Stimulated activated CD8-positive, alpha-beta memory T cell treated with anti-CD3 and anti-CD28 coated beads, Interleukin-15, amount 100 ng/mL, for 24 hours (primary cell): Measurements from ENCODE around the gene FHL1.
"Not testable (repeated sequence)": the region's sequence is repeated elsewhere in the genome, so short reads cannot be mapped to it uniquely, and the experiment has no call there.

Experiments
- DNase-seq: peaks from one replicate; pipeline ENCODE4 v3.0.0-alpha.2; 2020; ENCODE audit warnings: low read depth

FHL1 gene

DNA sequence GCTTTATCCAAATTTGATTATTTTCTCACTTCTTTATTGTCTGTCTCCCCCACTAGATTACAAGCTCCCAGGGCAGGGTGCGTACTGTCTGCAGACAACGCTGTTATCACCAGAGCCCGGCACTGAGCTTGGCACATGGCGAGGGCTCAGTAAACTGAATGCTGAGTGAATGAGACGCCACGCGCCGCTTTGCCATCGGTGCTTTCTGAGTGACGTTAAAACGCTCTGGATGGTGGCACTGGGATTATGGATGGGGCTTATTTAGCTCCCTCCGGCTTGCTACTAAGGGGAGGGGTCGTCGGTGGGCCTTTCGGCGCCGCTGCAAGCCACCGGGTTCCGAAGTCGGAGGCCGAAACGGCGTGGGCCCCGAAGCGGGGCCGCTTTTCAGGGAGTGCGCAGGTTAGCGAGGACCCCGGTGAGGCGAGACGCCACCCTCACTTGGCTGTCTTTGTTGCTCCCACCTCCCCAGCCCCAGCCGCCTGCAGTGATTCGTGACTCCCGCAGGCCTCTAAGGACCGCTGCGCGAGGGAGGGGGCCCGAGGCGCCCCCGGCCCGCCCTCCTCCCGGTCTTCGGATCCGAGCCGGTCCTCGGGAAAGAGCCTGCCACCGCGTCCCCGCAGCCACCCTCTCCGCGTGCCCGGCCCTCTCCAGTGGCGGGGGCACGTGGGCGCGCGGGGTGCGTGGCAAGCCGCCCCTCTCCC is 569 bp upstream of the FHL1 start:
- DNase-seq = no peak

DNA sequence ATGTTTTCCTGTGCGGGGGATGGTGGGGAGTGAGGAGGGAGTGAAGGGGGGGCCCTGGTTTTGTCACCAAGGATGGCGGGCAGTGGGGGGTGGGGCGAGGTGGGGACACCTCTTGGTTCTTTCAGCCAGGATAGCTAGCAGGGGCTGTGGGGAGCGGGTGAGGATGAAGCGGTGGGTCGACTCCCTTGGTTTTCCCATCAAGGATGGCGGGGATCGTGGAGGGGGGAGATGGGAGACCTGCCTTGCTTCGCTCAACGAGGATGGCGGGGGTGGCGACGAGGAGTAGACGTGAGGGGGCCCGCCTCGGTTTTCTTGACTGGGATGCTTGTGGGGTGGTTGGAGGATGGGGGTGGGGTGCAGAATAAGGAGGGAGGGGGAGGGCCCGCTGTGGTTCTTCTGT is 643 bp downstream of the FHL1 start:
- DNase-seq = no peak

DNA sequence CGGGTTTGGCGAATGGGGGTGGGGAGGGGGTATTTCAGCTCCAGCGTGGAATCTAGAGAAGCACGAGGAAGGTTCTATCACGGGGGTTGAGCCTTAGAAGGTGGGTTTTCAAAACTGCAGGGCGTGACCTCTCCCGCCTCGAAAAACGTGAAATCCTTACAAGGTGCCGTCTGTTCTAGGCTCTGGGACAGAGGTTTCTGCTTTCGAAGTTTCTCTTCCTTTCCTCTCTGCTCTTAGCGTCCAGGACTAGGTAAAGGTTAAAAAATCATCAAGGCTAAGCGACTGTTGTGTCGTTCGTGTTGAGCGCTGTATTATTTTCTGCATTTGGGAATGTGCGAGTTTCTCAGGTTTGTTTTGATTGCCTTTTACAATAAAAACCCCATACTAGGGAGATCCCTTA is 1.1 kb downstream of the FHL1 start:
- DNase-seq = no peak

DNA sequence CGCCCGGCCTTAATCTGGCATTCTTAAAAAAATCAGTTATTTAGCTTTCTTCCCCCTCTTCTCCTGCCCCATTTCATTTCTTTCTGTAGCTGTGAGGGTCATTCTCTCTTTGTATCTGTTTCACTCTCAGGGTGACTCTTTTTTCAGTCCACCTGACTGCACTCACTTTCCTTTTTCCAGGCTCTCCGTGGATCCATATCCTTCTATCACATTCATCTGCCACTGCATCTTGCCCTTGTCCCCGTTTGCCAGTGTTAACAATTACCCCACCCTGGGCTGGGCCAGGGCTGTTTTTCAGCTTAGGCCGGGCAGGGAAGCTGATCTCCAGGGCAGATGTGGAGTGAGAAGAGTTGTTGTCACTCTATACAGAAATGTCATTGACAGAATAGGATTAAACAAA is 7.7 kb downstream of the FHL1 start:
- DNase-seq = no peak

DNA sequence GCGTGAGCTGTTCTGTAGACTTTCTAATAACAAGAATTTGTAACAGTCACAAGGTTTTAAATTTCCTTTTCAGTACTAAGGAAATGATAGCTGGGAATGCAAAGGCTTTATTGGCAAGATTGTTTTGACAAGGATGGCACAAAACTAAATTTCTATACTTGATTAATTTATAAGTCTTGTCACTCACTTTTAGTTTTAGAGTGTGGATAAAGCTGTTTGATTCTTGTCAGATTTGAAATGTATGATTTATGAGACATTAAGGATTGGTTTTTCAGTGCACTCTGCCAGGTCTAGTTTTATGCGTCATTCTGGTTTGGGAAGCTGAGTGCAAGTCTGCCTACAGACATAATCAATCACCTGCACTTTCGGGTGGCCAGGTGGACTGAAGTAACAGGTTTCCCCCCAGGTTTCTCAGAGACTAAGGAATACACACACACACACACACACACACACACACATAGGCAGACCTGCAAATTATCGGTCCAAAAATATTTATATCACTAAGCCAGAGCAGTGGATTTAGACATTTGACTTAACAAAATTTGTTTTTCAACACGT is 9.3 kb downstream of the FHL1 start:
- no peak for DNase-seq

DNA sequence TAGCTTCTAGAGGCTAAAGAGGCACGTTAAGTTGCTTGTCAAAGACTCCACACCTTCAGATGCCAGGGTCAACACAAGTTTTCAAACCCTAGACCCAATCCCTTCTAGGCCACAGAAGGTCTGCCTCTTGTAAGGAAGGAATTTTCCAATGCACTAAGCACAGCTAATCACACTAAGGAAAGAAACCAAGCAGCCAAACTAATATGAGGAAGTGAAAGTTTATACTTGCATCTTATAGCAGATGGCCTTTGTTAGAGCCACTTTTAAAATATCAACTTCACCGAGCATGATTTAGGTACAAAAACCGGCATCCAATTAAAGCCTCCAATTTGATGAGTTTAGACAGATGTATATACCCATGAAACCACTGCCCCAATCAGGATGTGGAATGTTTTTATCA is 9.9 kb downstream of the FHL1 start:
- no peak for DNase-seq

DNA sequence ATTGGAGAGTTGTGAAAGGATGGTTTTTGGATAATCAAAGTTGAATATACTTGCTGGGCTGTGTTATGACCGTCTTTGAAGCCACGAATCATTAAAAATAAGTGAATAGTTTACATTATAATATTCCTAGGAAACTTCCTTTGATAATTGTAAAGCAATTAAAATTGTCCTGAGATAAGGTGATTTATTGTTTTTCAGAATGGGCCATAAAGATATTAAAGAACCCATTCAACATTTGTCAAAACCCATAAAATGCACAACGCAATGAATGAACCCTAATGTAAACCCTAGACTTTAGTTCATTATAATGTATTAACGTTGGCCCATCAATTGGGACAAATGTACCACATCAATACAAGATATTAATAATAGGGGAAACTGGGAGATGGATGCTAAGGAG is 11.4 kb downstream of the FHL1 start:
- no peak for DNase-seq

DNA sequence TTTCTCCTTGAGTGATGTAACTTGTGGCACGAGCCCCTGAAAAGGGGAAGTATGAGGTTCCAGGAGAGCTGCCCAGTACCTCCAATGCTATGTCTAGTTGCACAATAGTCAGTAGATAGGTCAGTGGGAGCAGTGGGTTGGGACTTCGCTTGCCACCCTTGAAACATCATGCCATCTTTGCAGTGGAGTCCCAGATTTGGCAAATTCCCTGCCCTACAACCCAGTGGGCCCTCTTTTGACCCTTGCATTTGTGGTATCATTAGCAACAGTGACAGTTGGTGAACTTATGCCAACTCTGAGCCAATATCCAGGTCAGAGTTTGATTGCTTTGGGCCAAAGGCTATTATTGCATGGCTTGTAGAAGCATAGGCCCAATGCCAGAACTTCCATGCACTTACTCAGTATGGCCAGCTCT is 12.3 kb downstream of the FHL1 start:
- DNase-seq = no peak

DNA sequence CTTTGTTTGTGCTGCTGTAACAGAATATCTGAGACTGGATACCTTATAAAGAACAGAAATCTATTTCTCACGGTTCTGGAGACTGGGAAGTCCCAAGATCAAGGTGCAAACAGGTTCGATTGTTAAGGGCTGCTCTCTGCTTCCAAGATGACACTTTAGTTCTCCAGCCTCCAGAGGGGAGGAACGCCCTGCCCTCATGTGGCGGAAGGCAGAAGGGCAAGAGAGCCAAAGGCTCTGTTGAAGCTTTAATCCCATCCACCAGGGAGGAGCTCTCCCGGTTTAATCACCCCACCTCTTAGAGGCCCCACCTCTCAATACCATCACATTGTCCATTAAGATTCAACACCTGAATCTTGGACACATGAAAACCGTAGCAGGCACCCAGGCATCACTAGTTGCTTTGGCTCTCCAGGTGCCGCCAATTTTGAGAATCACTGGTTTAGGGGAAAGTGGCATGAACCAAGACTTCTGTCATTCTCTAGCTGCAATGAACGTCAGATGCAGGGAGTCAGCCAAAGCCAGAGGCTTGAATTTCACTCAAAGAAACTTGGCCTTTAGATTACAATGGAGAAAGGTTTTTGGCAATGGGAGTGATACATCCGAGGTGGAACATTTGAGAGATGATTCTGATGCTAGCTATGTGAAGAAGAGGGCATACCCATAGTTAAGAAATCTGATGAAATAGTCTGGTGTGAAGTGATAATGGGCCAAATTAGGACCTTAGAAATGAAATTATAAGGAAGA is 15.7 kb downstream of the FHL1 start:
- no peak for DNase-seq

DNA sequence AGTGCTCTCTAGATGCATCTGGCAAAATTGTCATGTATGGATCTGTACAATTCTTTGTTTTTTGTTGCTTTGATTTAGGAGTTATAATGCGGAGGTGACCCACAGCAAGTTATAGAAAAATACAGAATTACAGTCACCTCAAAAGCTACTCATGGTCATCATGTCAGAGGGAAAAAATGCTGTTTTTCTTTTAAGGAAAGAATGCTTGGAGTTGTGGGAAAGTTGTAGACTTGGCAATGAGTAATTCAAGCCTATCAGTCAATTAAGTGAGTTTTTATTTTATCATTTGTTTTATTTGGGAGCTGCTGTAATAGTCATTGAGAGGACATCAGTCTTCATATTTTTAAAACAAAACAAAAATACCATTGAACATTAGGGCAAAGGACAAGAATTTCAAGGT is 16.4 kb downstream of the FHL1 start:
- DNase-seq = no peak

DNA sequence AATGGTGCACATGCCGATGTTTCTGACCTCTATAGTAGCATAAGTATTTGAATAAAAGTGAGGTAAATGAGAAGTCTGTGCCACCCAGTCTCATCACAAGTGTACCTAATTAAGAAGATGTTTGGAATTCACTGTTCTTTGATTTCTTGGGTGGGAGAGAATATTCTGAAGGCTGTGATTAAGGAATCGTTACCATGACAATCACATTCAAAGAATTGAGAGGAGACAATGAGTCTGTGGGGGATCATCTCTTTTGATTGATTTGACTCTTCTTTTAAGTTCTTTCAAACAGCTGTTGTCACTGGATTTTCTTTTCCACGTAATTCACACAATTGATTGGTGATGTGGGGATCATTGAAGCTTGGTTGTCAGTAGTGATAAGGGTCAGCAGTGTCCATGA is 18.1 kb downstream of the FHL1 start:
- DNase-seq = no peak

DNA sequence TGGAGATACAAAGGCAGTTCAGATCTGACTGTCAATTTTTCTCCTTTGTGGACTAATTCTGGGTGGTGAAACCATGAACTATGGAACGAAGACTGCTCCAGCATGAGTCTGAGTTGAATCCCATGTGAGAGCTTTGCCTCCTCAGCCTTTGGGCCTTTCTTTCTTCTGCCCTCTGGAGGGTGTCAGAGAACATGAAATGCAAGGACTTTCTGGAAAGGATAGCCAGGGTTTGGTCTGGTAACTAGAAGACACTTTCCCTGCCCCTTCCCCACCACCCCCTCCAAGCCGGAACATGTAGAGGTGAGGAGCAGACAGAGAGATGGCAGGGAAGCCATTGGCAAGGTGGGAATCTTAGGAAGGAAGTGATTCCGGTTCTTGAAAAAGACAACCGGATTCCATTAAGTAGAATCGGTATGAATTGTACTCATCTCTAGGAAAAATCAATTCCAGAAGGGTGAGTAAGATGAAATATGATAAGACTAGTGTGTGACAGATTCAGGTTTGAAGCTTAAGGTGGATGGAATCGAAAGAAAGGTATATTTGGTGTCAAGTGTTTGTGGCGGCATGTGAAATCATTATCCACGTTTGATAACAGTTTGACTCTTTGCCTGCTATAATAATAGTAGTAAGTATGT is 19.0 kb downstream of the FHL1 start:
- DNase-seq = no peak

DNA sequence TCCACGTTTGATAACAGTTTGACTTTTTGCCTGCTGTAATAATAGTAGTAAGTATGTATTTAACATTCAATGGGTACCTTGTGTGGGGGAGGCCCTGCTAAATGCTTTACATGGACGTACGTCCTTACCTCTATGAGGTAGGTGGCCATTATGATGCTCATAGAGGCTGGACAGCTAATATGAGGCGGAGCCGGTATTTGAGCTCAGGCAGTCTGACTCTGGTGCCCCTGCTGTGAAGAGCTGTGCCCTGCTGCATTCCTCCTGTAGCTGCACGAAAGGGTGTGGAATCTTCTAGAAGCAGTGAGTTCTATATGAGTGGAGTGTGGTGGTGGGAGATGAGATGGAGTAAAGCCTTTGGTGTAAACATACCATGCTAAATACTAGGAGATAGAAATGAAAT is 20.7 kb downstream of the FHL1 start:
- DNase-seq = not testable (repeated sequence)

DNA sequence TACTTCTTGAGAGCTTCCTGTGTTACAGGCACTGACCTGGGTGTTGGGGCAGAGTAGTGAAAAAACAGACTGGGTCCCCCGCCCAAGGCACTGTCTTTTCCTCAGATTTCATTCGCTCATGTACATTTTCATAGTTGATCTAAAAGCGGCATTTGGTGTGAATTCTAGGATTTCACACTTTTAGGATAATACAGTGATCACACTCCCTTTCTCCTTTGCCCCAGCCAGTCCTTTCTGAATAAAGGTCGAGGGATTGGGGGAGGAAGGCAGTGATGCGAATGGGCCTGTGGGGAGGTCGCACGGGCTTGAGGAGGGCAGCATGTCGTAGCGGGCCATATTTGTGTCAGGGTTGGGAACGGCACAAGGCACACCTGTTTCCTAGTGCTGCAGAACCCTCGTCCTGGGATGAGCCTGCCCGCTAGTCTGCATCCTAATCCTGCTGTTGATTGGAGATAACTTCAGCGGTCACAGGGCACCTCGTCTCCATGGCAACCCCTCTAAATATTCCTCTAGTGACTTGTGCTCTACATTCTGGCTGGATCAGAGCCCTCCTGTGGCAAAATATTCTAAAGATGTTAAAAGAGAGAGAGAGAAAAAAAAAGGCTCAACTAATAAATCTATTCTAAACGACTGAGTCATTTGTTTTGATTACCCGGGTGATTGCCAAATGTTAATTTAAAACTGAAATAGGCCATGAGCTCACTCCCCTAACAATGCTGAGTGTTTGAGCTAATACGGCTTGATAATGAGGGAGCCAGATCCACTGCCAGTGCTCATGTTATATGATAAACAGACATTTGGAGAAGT is 21.8 kb downstream of the FHL1 start:
- no peak for DNase-seq

DNA sequence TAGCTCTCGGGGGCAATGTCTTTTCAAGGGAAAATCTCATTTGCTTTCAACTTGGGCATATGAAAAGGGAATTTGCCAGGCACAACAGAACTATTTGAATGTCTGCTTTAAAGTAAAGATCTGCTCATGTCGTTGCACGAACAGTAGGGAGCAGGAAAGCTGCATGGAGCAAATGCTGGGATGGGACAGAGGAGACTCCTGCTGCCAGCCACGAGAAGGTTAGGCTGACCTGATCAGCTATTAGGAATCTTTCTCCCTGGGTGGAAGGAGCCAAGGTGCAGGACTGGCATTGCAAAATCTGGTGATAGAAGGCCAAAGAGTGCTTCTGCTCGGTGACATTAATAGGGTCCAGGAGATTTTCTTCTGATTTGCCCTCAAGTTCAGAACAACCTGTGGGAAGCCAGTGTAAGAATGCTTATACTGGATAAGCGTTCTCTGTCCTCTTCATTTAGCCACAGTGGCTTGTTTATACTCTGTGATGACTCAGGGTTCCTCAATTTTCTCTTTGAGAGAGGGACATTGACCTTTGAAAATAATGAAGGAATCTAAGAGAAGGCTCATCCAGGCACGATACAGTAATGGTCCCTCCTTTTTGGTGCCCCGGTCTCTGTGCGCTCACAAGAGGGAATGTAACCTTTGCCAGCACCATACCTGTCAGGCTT is 22.9 kb downstream of the FHL1 start:
- DNase-seq = no peak

DNA sequence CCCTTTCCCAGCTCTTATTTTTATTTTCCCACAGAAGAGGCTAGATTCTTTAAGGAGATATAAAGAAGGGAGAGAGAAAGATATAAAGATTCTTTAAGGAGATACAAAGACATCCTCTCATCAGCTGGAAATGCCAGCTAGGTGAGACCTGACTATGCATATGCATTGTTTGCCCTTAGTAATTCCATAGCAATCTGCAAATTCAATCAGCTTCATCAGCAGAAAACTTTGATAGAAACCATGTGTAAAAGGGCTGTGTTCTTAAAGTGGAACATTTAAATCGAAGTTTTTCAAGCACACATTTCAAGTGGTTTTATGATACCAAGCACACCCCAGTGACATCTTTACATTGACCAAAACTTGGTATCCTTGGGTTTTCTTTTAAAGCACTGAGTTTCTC is 24.1 kb downstream of the FHL1 start:
- no peak for DNase-seq

DNA sequence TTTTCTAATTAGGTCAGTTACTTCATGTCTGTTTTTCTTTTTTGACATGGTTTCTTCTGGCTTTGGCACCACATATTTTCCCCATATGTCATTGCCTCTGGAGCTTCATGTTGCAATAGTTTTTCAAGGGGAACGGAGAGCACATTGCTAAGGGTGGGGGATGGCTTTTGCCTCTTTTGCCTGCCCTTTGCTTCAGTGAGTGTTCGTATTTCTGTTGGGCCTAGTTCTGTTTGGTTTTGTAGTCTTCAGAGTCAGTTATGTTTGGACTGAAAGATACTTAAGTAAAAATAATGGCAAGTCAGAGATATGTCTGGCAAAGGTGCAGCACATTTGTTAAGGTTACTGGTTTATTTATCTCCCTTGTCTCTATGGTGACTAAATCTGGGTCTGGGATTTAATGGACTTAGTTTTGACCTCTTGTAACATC is 29.1 kb downstream of the FHL1 start:
- DNase-seq = no peak

DNA sequence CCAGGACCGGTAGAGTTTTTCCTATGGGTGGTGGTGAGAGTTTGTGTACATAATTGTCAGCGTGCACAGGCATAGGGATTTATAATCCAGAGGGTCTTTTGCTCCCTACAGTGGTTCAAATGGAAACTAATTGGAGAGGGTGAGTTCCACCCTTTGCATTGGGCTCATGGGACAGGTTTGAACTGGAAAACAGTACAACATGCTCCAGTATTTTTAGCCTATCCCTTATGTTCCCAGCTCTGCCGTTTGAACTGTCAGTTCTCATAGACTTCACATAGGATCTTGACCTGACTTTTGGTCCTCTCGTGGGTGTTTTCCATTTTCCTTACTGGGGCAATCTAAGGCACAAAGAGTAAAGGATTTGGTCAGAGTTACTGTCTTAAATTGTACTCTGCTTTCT is 31.8 kb downstream of the FHL1 start:
- DNase-seq = no peak

DNA sequence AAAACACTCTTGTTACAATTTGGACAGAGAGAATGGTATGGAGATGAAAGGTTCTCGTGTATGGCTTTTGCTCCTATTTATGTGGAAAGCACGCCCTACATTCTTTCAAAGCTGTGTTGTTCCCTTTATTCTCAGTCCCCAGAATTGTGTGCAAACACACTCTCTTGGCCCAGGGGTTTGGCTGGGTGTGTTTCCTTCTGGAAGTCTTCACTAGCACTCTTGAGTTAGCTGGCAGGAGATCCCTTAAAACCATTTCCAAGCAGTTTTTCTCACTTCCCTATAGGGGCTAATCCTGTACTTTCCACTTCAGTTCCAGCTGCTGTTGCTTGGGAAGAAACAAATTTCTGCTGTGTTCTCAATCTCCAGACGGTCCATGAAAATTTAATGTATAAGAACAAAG is 35.1 kb downstream of the FHL1 start:
- no peak for DNase-seq

DNA sequence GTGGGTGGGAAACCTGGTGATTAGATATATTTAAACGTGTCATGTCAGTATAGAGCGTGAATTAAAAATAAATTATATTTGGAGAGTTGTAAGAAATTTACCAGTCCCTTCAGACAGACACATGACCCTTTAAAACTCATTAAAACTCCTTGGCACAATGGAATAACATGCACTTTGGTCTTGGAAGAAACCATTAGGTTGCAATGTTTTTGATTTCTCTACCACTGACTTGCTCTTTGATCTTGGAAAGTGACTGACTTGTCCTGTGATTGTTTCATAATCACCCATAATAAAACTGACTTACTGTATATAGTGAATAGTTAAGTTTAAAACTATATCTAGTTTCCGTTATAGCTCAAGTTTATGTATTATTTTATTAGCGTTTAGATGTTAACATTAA is 35.8 kb downstream of the FHL1 start:
- no peak for DNase-seq

DNA sequence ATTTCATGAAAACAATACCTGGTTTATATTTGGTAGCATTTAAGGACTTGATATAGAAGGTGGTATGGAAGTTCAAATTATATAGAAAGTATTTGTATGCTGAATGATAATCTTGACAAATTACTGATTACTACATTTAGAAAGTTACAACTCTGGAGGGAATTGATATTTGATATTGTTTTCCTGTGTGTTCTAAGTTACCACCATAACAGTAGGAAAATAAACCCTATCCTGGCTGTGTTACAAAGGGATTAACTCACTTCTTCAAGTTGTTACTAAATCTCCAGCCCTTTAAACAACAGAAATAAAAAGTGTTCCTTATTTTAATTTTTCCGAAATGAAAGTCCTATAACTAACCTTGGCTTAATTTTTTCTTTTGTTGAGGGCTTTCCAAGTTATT is 36.6 kb downstream of the FHL1 start:
- no peak for DNase-seq
